Stimulated activated CD8-positive, alpha-beta memory T cell treated with anti-CD3 and anti-CD28 coated beads, Interleukin-7, amount 100 ng/mL, for 24 hours (primary cell): Measurements from ENCODE around the gene HEPH.
"Not testable (repeated sequence)": the region's sequence is repeated elsewhere in the genome, so short reads cannot be mapped to it uniquely, and the experiment has no call there.

Source experiments
- DNase-seq: peaks from one replicate; pipeline ENCODE4 v3.0.0-alpha.2; 2020; ENCODE audit warnings: low read depth

Gene HEPH

DNA sequence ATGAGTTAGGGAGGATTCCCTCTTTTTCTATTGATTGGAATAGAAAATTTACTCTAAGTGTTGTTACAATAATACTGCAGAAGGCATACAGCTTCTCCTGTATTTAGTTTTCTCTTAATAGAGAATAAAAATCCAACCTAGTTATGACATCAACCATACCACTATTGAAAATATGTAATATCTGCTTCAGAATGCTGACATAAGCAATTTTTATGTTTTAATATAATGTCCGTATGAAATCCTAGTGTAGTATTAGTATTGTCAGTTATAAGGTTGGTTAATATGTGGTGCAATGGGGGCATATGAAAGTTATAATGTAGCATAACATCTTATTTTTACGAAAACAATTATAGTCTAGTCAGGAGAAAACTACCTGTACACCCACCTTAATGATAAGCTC, 68.2 kb downstream of the HEPH start:
- no peak for DNase-seq

GRCh38 chrX:66233209-66233608, 69.2 kb downstream of the HEPH start:
- DNase-seq = no peak

DNA sequence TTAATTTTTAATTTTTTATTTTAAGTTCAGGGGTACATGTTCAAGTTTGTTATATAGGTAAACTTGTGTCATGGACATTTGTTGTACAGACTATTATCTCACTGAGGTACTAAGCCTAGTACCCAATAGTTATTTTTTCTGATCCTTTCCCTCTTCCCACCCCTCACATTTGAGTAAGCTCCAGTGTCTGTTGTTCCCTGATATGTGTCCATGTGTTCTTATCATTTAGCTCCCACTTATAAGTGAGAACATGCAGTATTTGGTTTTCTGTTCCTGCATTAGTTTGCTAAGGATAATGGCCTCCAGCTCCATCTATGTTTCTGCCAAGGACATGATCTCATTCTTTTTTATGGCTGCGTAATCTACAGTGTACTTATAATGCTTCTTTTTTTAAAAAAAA, 69.9 kb downstream of the HEPH start:
- not testable (repeated sequence) for DNase-seq

- DNase-seq = no peak
These were observed 91.4 kb downstream of the HEPH start for GRCh38 chrX:66255359-66255967.

DNA sequence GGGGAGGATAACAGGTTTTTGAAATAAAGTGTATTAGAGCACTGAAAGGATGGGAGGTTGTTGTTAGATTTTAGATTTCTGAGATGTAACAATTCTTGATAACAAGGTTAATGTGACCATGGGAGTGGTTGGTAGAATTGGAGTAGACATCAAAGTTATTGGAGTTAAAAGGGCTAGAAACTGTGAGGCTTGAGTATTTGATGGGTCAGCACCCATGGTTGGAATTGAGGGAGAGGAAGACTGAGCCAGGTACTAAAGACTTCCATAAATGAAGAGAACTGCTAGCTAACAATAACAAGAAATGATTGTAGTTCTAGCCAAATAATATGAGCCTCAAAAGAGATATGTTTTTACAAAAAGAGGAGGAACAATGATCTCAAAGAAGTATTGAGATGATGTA, 98.8 kb downstream of the HEPH start:
- no peak for DNase-seq
